CD4-positive, alpha-beta memory T cell (primary cell): ENCODE measurements around the gene TMBIM1. TPM values are rescaled to one million over a fixed set of nuclear protein-coding genes. Genes with fewer than 3 reads are reported as not detected.
A peak's percentile ranks its signal among the peaks of the same experiment; 100 is the strongest.

ENCODE experiments used
- CTCF ChIA-PET: fragments of 350-600 bp; sonication (Branson Sonifier 250); formaldehyde crosslinking; loops from one replicate; lab custom pipeline; 2021; ENCODE audit warnings: inconsistent platforms; ENCODE audit not compliant: partially characterized antibody; lab: Charles Lee
- POLR2A ChIA-PET: fragments of 350-600 bp; sonication (Branson Sonifier 250); formaldehyde crosslinking; loops from one replicate; lab custom pipeline; 2021; ENCODE audit not compliant: partially characterized antibody; lab: Charles Lee
- DNase-seq, 5 donors: peaks; one replicate each; pipeline versions ENCODE4 v3.0.0 to v3.0.0-alpha.2; 2020 to 2022; ENCODE audit warnings: mixed read lengths in 1 of 5
- H3K27ac ChIP-seq: one replicate; pipeline ENCODE4 v1.7.0; 2013; ENCODE audit warnings: low read depth, low read length
- H3K27me3 ChIP-seq: 2 replicates; pipeline ENCODE4 v1.7.0; 2013; ENCODE audit warnings: mild to moderate bottlenecking, low read length, moderate library complexity; ENCODE audit not compliant: insufficient read depth
- H3K36me3 ChIP-seq: 2 replicates; pipeline ENCODE4 v1.7.0; 2013; ENCODE audit warnings: mild to moderate bottlenecking, low read length, moderate library complexity; ENCODE audit not compliant: insufficient read depth
- H3K4me1 ChIP-seq: 2 replicates; pipeline ENCODE4 v1.7.0; 2013; ENCODE audit warnings: mild to moderate bottlenecking, low read length, moderate library complexity; ENCODE audit not compliant: insufficient read depth
- H3K4me3 ChIP-seq, 2 donors: one replicate each; pipeline ENCODE4 v1.7.0; 2013; ENCODE audit warnings: low read length in 2 of 2, mild to moderate bottlenecking in 1 of 2
- H3K9me3 ChIP-seq, 2 donors: one replicate each; pipeline ENCODE4 v1.7.0; 2013; ENCODE audit warnings: low read length in 2 of 2, control low read depth in 1 of 2; ENCODE audit not compliant: control insufficient read depth in 1 of 2
- H3K27ac Mint-ChIP-seq, 7 donors: one replicate each; pipeline ENCODE4 v1.8.0; 2020 to 2021; ENCODE audit warnings: mixed read lengths in 7 of 7, mild to moderate bottlenecking in 6 of 7, inconsistent platforms in 3 of 7, moderate library complexity in 3 of 7
- H3K27me3 Mint-ChIP-seq, 2 donors: one replicate each; pipeline ENCODE4 v1.8.0; 2020 to 2021; ENCODE audit warnings: mixed read lengths in 2 of 2
- H3K36me3 Mint-ChIP-seq, 2 donors: one replicate each; pipeline ENCODE4 v1.8.0; 2020 to 2021; ENCODE audit warnings: mixed read lengths in 2 of 2, inconsistent platforms in 1 of 2, mild to moderate bottlenecking in 1 of 2
- H3K4me1 Mint-ChIP-seq, 4 donors: one replicate each; pipeline ENCODE4 v1.8.0; 2020 to 2021; ENCODE audit warnings: mixed read lengths in 4 of 4, mild to moderate bottlenecking in 1 of 4
- H3K4me3 Mint-ChIP-seq, 8 donors: one replicate each; pipeline ENCODE4 v1.8.0; 2020 to 2021; ENCODE audit warnings: mixed read lengths in 8 of 8, mild to moderate bottlenecking in 7 of 8, moderate library complexity in 6 of 8, inconsistent platforms in 3 of 8
- H3K9me3 Mint-ChIP-seq, 8 donors: one replicate each; pipeline ENCODE4 v1.8.0; 2020 to 2021; ENCODE audit warnings: mixed read lengths in 8 of 8, mild to moderate bottlenecking in 5 of 8, inconsistent platforms in 3 of 8, moderate library complexity in 1 of 8
- intact Hi-C: fragments of 100-400 bp; cut with micrococcal nuclease; formaldehyde crosslinking; loops from one replicate; pipeline ENCODE4 v1.15.1; 2023
- polyA plus RNA-seq, 2 donors: library from polyadenylated mRNA; unstranded; fragments of 300-500 nt; fragmentation: Illumina TruSeq; gene quantifications; one replicate each; pipeline ENCODE4 v1.2.3, GENCODE V29; 2021
- total RNA-seq, 2 experiments: library from RNA; stranded (reverse); gene quantifications; one replicate each; pipeline ENCODE4 v1.2.3, GENCODE V29; 2021

The TMBIM1 gene
- total and polyA plus RNA-seq, 4 experiments from 2014 or later = 140 to 220 (median 160) TPM

- Histone ChIP-seq H3K27ac (no peak within 1 kb of the TSS), H3K4me3 (no peak within 1 kb of the TSS), H3K9me3 (no peaks in the 10 kb centered on the region), H3K36me3 (peaks cover 32% of the 10 kb centered on the region), H3K27me3 (no peaks in the 10 kb centered on the region), H3K4me1 (peaks cover 10% of the 10 kb centered on the region)
- H3K9me3 Mint-ChIP-seq = no peaks in the 10 kb centered on the region
- H3K27me3 Mint-ChIP-seq = no peaks in the 10 kb centered on the region
- peak within 1 kb of the TSS in 1 of 8 donors; percentile 20 for H3K4me3 Mint-ChIP-seq
- intact Hi-C loops = no loop called here
- peaks cover 5 to 31% of the 10 kb centered on the region in 2 donors for H3K36me3 Mint-ChIP-seq
- peaks cover 9 to 26% (median 12%) of the 10 kb centered on the region in 4 donors for H3K4me1 Mint-ChIP-seq
- POLR2A ChIA-PET = no interaction called here
- no peak for DNase-seq
- H3K27ac Mint-ChIP-seq = peak within 1 kb of the TSS in 6 of 7 donors; percentile 10 to 82 (median 54)
- CTCF ChIA-PET = interaction anchor here (0.9 to 10.5 kb wide), 4 partner anchors 9 to 96 kb away, joined by 3 to 157 read pairs (median 32); partner anchors contain the start of gene CATIP
Observed at GRCh38 chr2:218260742-218261422, 31.4 kb downstream of the TMBIM1 start, which contains the start of gene GPBAR1. Gene GPBAR1, plus strand, starts transcription at chr2:218261015. Its CDS starts 1,710 bp downstream, at chr2:218262725.

- H3K36me3 ChIP-seq = peaks cover 32% of the 10 kb centered on the region
- no peak overlapping the region for H3K27ac ChIP-seq
- POLR2A ChIA-PET = interaction anchor here (0.8 to 1.0 kb wide), 2 partner anchors 29 to 35 kb away, joined by 3 read pairs; no protein-coding TSS in a partner anchor
- no peaks in the 10 kb centered on the region for H3K27me3 Mint-ChIP-seq
- peak overlapping the region in 4 of 7 donors; percentile 25 to 64 (median 49) for H3K27ac Mint-ChIP-seq
- H3K4me3 Mint-ChIP-seq = no peak overlapping the region
- no peaks in the 10 kb centered on the region for H3K9me3 ChIP-seq
- H3K27me3 ChIP-seq = no peaks in the 10 kb centered on the region
- peaks cover 7 to 31% of the 10 kb centered on the region in 2 donors for H3K36me3 Mint-ChIP-seq
- no peaks in the 10 kb centered on the region for H3K9me3 Mint-ChIP-seq
- CTCF ChIA-PET = interaction anchor here (1.0 to 10.5 kb wide), 6 partner anchors 11 to 96 kb away, joined by 3 to 157 read pairs (median 26); partner anchors contain the start of genes AAMP, CATIP and PNKD
- H3K4me1 ChIP-seq = peaks cover 10% of the 10 kb centered on the region
- no peak overlapping the region for H3K4me3 ChIP-seq
- H3K4me1 Mint-ChIP-seq = peaks cover 9 to 22% (median 13%) of the 10 kb centered on the region in 4 donors
- no peak for DNase-seq
- intact Hi-C loops = no loop called here
Observed at GRCh38 chr2:218260166-218260565, 32.1 kb downstream of the TMBIM1 start.

- intact Hi-C loops = no loop called here
- ChIA-PET POLR2A (interaction anchor here (0.6 to 3.3 kb wide), 6 partner anchors 11 to 1158 kb away, joined by 3 to 21 read pairs (median 3); partner anchors contain the start of genes AAMP, ARPC2 and PNKD), CTCF (interaction anchor here (1.0 to 10.5 kb wide), 10 partner anchors 8 to 97 kb away, joined by 3 to 157 read pairs (median 14); partner anchors contain the start of genes AAMP, CATIP and PNKD)
- Mint-ChIP-seq H3K27me3 (no peaks in the 10 kb centered on the region), H3K36me3 (peaks cover 12 to 35% of the 10 kb centered on the region in 2 donors), H3K4me3 (peak overlapping the region in 1 of 8 donors; percentile 20), H3K9me3 (no peaks in the 10 kb centered on the region), H3K4me1 (peaks cover 9 to 18% (median 13%) of the 10 kb centered on the region in 4 donors), H3K27ac (peak overlapping the region; percentile 46 to 83 (median 64))
- H3K4me3 ChIP-seq = no peak overlapping the region
- peaks cover 30% of the 10 kb centered on the region for H3K36me3 ChIP-seq
- H3K9me3 ChIP-seq = no peaks in the 10 kb centered on the region
- peaks cover 10% of the 10 kb centered on the region for H3K4me1 ChIP-seq
- H3K27me3 ChIP-seq = no peaks in the 10 kb centered on the region
- no peak for DNase-seq
- no peak overlapping the region for H3K27ac ChIP-seq
Observed at GRCh38 chr2:218259099-218259961, 33.0 kb downstream of the TMBIM1 start.

- Mint-ChIP-seq H3K9me3 (no peaks in the 10 kb centered on the region), H3K4me1 (peaks cover 7 to 18% (median 13%) of the 10 kb centered on the region in 4 donors), H3K36me3 (peaks cover 23 to 45% of the 10 kb centered on the region in 2 donors), H3K27ac (peak overlapping the region; percentile 64 to 96 (median 88)), H3K4me3 (peak overlapping the region in 7 of 8 donors; percentile 42 to 83 (median 72)), H3K27me3 (no peaks in the 10 kb centered on the region)
- Histone ChIP-seq H3K9me3 (no peaks in the 10 kb centered on the region), H3K4me1 (peaks cover 10% of the 10 kb centered on the region), H3K4me3 (no peak overlapping the region), H3K27ac (peak overlapping the region; percentile 58), H3K27me3 (no peaks in the 10 kb centered on the region), H3K36me3 (peaks cover 34% of the 10 kb centered on the region)
- POLR2A ChIA-PET = interaction anchor here (0.9 to 3.3 kb wide), 8 partner anchors 11 to 48 kb away, joined by 3 to 21 read pairs (median 6); partner anchors contain the start of genes AAMP, ARPC2 and PNKD
- CTCF ChIA-PET = interaction anchor here (0.7 to 10.5 kb wide), 19 partner anchors 10 to 90 kb away, joined by 3 to 157 read pairs (median 5); partner anchors contain the start of genes AAMP, CXCR1 and PNKD
- intact Hi-C loops = loop anchor here (1.0 kb wide), 3 partner anchors 39 to 88 kb away; no protein-coding TSS in a partner anchor
- DNase-seq = peak; percentile 64 to 73 (median 68)
Observed at GRCh38 chr2:218257390-218257981, 34.8 kb downstream of the TMBIM1 start.

- Histone ChIP-seq H3K27me3 (no peaks in the 10 kb centered on the region), H3K36me3 (peaks cover 42% of the 10 kb centered on the region), H3K27ac (peak overlapping the region; percentile 58), H3K9me3 (no peaks in the 10 kb centered on the region), H3K4me3 (no peak overlapping the region), H3K4me1 (peaks cover 10% of the 10 kb centered on the region)
- H3K27ac Mint-ChIP-seq = peak overlapping the region; percentile 66 to 96 (median 88)
- peaks cover 7 to 18% (median 13%) of the 10 kb centered on the region in 4 donors for H3K4me1 Mint-ChIP-seq
- DNase-seq = no peak
- CTCF ChIA-PET = interaction anchor here (0.7 to 10.5 kb wide), 18 partner anchors 10 to 89 kb away, joined by 3 to 157 read pairs (median 5); partner anchors contain the start of genes AAMP, CXCR1 and PNKD
- H3K4me3 Mint-ChIP-seq = peak overlapping the region in 1 of 8 donors; percentile 83
- POLR2A ChIA-PET = interaction anchor here (0.9 to 3.3 kb wide), 9 partner anchors 11 to 48 kb away, joined by 3 to 21 read pairs (median 7); partner anchors contain the start of genes AAMP, ARPC2 and PNKD
- intact Hi-C loops = loop anchor here (1.0 kb wide), 3 partner anchors 38 to 87 kb away; no protein-coding TSS in a partner anchor
- H3K27me3 Mint-ChIP-seq = no peaks in the 10 kb centered on the region
- H3K9me3 Mint-ChIP-seq = no peaks in the 10 kb centered on the region
- peaks cover 30 to 52% of the 10 kb centered on the region in 2 donors for H3K36me3 Mint-ChIP-seq
Observed at GRCh38 chr2:218256612-218257350, 35.5 kb downstream of the TMBIM1 start.
